CD4-positive, alpha-beta T cell treated with Interleukin-17A for 4 hours (primary cell): ENCODE data around the gene ACBD3.

Source experiments
- DNase-seq: peaks from one replicate; pipeline ENCODE4 v3.0.0-alpha.2; 2020; ENCODE audit warnings: mixed read lengths

Gene ACBD3

DNA sequence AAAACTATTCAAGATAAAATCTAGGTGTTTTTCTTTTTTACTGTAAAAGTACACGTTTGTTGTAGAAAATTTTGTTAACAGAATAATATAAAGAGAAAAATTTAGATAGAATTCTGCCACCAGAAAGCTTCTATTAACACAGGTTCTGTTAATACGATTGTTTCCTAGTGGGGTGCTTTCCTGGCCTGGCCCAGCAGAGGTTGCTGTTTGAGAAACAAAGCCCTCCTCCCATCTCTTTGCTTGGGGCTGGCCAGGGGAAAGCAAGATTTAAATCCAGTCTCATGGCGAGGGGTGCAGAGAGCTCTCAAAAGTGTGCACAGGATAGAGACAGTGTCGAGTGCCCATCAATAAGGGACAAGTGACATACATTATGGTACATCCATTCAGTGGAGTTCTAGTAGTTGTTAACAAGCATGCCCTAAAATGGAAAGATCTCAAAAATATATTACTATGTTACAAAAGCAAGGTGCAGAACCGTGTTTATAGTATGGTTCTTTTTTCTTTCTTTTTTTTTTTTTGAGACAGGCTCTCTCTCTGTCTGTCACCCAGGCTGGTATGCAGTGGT lies 14.6 kb upstream of the ACBD3 start:
- DNase-seq, result no peak

GRCh38 chr1:226199971-226200370 lies 13.4 kb upstream of the ACBD3 start:
- no peak for DNase-seq

DNA sequence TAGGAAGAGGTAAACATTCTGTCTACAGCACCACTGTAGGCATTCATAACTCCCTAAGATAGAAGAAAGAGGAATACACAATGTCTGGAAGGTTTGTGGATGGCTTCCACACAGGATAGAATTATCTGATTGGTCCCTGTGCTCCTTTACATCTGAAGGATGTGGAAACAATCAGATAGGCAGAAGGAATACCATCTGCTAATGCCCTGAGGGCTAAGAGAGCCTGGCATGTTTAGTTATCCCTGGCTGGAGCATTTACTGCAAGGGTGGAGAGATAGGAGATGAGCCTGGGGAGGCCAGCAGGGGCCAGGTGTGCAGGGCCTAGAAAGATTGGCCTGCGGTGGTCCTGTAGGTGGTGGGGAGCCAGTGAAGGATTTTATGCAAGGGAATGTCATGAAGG lies 8.6 kb upstream of the ACBD3 start:
- DNase-seq, result no peak

DNA sequence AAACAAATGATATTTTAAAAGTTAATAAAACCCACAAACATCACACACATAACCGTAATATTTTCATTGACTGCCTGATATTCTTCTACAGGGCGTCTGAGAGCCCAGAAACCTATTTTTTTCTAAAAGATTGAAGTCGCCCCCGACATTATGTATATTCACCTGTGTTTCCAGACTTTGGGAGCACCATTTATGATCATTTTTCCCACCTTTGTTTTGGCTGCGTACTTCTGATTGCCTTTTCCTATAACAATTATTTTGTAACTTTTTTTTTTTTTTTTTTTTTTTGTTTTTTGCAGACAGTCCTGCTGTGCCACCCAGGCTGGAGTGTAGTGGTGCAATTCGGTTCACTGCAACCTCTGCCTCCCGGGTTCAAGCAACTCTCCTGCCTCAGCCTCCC lies 839 bp upstream of the ACBD3 start:
- no peak for DNase-seq

- no peak for DNase-seq
Measured at GRCh38 chr1:226187019-226187322, 430 bp upstream of the ACBD3 start.

DNA sequence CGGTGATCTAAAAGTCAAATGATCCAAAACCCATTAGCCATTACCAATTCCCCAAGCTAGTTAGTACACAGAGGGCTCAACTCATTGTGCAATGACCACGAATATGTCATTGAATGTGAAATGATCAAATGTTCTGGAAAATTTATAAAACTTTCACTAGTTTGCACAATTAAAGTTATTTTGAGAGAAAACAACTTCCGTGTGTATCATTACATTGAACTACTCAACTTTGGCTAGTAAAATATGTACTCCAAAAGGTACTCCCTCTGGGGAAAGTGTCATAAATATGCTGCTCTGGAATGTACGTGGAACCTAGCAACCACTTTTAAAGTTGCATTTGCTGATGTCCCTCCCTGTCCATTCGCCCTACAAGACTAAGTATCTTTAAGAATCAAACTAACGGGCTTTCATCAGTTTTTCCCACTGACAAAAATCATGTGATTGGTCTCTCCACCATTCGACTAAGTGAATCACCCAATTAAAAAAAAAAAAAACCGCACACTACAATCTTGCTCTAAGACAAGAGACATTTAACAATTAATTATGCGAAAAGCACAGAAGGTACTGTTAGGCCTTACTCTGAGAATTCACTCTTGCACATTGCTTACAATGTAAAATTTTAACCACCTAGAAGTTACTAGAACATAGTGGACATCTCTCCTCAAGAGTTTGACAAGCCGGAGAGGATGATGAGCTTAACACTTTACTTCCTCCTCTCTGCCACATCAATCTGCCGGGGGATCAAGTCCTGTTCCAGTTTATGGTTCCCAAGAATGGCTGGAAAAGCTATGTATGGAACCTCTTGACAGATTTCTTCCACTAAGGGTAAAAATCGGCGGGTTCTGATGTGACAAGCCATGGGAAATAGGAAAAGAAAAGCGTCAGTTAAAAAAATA lies 1.2 kb downstream of the ACBD3 start:
- no peak for DNase-seq

- no peak for DNase-seq
Measured at GRCh38 chr1:226181996-226182714, 4.4 kb downstream of the ACBD3 start.

DNA sequence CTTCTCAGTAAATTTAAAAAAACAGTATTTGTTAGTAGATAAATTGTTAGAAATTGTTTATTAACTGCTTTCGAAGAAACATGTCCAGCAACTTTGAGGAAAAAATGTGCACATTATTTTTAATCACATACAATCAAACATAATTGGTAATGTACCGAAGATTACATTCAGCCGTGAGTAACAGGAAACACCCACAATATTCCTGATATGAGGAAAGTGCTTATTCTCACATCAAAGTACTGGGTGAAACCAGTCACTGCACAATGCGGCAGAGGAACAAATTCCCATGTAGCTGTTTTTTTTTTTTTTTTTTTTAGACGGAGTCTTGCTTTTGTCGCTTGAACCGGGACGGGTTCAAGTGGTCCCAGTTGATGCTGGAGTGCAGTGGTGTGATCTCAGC lies 9.7 kb downstream of the ACBD3 start:
- DNase-seq, result no peak

DNA sequence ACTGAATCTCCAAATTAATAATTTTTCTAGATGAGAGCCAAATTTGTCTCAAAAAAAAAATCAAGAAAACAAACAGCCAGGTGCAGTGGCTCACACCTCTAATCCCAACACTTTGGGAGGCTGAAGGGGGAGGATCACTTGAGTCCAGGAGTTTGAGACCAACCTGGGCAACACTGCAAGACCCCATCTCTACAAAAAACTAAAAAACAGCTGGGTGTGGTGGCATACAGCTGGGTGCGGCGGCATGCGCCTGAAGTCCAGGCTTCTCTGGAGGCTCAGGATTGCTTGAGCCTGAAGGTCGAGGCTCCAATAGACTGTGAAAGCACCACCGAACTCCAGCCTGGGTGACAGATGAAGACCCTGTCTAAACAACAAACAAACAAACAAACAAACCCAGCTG lies 14.0 kb downstream of the ACBD3 start:
- DNase-seq, result no peak

GRCh38 chr1:226166341-226166740 lies 20.2 kb downstream of the ACBD3 start:
- DNase-seq, result no peak

DNA sequence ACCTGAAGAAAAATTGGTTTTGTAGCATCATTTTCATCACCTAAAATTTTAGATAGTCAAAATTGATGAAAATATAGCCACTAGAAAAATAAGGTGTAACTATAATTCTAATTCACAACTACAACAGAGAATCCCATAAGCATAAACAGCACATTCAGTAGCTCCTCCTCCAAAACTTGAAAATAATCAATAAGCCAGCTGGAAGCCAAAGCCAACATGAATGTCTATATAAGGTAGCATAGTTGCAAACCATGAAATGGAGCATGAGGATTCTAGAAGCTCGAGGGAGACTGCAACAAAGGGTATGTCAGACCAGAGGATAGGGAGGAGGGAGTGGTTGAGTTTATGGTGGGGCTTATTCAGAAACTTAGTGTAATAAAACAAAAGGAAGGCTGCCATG lies 22.4 kb downstream of the ACBD3 start:
- DNase-seq, result no peak

DNA sequence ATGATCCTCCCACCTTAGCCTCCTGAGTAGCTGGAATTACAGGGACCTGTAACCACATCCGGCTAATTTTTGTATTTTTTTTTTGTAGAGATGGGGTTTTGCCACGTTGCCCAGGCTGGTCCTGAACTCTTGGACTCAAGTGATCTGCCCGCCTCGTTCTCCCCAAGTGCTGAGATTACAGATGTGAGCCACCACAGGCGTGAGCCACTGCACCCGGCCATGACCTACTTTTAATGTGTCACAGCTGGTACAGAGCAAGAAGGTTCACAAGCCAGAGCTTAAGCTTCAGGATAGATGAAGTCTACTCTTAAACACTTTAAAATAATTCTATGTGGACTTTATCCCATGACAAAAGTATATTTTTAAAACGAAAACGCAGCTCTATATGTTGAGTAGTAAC lies 23.6 kb downstream of the ACBD3 start:
- no peak for DNase-seq

DNA sequence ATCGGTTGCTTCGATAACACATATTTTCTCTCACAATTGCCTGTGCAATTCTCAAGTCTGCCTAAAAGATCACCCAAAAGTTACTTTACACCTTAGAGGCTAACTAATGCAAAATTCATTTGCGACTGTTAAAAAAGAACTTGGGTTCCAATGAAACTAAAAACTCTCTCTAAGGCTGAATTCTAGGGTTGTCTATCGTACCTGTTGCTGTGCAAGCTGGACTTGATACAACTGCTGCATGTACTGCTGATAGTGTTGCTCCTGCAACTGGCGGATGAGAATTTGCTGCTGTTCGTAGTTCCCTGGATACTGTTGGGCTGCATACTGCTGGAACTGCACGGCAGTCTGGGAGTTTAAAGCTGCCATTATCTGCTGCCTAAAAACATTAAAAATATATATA lies 27.6 kb downstream of the ACBD3 start:
- no peak for DNase-seq

DNA sequence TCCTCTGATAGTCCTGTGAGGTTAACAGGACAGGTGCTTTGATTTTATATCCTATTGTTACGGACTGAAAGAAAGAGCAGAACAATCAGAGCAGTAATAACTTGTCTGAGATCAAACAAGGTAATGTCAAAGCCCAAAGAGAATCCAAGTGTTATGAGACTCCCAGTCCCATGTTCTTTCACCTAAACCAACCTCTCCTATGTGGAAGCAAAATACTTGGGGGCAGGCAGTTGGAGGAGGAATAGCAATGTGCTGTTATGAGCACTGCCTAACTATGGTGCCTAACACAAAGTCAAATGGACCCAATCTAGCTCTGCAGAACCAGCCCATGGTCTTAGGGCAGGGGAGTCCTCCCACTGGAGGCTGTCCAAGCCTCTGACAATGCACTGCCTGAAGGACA lies 28.1 kb downstream of the ACBD3 start:
- no peak for DNase-seq

- DNase-seq, result no peak
Measured at GRCh38 chr1:226157761-226158316, 28.7 kb downstream of the ACBD3 start.

DNA sequence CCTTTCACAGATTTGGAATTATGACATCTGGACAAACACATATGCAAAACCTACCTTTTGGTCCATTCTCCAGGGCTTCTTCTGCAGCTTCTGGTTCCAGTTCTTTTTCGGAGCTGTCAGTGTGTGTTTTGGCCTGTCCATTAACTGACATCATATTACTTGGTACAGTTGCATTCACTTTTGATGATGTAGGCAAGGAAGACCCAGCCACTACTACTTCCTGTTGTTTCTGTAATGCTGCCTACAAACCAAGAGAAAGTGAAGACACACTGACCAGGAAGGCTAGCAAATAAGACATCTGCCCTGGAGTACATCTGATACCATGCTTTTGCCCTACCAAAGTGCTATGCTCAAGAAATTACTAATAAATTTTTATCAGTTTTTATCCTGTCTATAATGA lies 31.9 kb downstream of the ACBD3 start:
- DNase-seq, result no peak

DNA sequence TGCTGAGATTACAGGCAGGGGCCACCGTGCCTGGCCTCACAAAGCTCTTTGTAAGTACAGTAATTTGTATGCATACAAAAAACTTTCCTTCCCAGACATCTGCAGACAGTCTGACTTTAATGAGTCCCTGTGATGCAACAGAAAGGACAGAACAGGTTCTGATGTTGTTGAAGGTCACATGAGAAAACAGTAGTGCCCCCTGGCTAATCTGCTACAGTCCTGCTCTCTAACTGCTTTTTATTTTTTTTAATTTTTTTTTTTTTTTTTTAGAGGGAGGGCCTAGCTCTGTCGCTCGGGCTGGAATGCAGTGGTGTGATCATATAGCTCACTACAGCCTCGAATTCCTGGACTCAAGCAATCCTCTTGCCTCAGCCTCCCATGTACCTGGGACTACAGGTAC lies 36.7 kb downstream of the ACBD3 start:
- no peak for DNase-seq

- no peak for DNase-seq
Measured at GRCh38 chr1:226148121-226148648, 38.4 kb downstream of the ACBD3 start.

DNA sequence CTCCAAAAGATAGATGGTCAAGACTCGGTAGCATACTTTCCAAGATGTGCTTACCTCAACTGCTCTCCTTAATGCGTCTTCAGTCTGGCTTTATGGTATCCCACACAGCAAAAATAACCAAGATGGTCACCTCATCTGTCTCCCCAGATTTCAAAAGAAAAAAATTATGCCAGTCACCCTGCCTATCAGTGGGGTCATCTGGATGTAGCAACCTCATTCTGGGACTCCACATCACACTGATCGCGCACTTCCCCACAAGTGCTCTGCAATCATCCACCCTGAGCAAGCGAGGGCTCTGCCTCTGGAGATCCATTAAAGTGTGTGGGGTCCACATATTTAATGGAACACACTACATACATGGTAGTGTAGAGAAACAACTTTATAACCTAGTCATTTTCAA lies 42.5 kb downstream of the ACBD3 start:
- no peak for DNase-seq

- DNase-seq, result no peak
Measured at GRCh38 chr1:226135709-226136108, 50.8 kb downstream of the ACBD3 start.

DNA sequence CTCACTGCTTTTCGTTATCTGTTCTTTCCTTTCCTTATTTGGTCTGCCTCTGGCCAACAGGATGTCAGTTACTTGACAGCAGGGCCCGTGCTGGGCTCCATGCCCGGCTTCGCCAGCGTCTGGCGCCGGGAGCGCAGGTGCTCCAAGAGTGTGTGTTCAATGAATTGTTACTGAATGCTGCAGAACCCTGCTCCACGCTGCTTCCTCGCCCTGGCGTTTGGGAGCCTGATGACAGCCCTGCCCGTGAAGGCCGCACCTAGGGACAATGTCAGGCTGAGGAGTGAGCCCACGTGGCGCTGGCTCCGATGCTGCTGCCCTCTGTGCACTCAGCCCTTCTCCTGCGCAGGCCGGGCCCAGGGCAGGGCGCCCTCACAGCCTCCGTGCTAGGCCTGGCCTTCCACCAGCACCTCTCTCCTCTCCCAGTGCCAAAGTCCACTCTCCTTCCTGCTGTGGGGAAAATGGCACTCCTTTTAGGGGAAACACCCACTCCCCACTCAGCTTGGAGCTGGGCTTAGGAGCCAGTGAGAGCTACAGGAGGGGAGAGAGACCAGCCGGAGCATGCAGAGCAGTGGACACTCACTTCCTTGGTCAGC lies 51.4 kb downstream of the ACBD3 start:
- no peak for DNase-seq

DNA sequence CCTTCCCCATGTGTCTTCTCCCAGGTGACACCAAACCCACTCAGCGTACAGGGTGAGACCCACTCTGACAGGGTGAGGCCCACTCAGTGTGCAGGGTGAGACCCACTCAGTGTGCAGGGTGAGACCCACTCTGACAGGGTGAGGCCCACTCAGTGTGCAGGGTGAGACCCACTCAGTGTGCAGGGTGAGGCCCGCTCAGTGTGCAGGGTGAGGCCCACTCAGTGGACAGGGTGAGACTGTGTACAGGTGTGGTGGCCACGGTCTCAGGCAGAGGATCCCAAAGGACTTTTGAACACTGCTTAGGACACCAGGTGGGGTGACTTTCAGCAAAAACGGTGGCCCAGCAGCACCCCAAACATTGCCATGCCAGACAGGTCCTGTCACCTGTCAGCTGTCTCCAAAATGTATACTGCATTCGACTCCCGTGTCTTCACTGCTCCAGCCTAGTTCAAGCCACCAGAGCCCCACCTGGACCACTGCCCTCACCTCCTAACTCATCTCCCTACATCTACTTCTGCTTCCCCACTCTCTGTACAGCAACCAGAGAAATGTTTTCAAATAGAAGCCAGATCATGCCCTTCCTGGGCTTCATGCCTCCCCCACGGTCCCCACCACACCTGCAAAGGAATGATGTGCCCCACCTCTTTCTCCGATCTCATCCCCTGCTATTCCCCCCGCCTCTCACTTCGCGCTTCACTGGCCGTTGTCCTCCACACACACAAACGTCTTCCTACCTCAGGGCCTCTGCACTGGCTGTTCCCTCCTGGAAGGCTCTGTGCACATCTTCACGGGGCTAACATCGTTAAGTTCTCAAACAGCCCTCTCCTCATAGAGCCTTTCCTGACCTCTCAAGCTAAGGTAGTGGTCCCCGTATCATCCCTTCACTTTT lies 52.1 kb downstream of the ACBD3 start:
- DNase-seq, result no peak
